Progenitor cell of endocrine pancreas (in vitro differentiated cells): ENCODE data around the gene NUP93. TPM values are rescaled to one million over a fixed set of nuclear protein-coding genes. Genes with fewer than 3 reads are reported as not detected.

ENCODE experiments used
- DNase-seq: peaks from one replicate; pipeline ENCODE4 v3.0.0; 2021; ENCODE audit warnings: low spot score; ENCODE audit not compliant: unreplicated experiment
- H3K27ac Mint-ChIP-seq: 2 replicates; pipeline ENCODE4 v1.8.0; 2021; ENCODE audit warnings: mild to moderate bottlenecking, moderate library complexity, mixed read lengths
- H3K27me3 Mint-ChIP-seq: 2 replicates; pipeline ENCODE4 v1.8.0; 2021; ENCODE audit warnings: mixed read lengths
- H3K36me3 Mint-ChIP-seq: 2 replicates; pipeline ENCODE4 v1.8.0; 2022; ENCODE audit warnings: mixed read lengths; ENCODE audit not compliant: insufficient read depth
- H3K4me1 Mint-ChIP-seq: 2 replicates; pipeline ENCODE4 v1.8.0; 2021; ENCODE audit warnings: low read depth, mixed read lengths
- H3K4me3 Mint-ChIP-seq: 2 replicates; pipeline ENCODE4 v1.8.0; 2021; ENCODE audit warnings: low read depth, mild to moderate bottlenecking, moderate library complexity, mixed read lengths
- H3K9me3 Mint-ChIP-seq: 2 replicates; pipeline ENCODE4 v1.8.0; 2021; ENCODE audit warnings: low read depth, mixed read lengths
- CTCF ChIP-seq: fragments of 200-600 bp; sonication (generic); IDR thresholded peaks from one replicate; pipeline ENCODE4 v1.5.0; 2021; ENCODE audit warnings: antibody characterized with exemption, mild to moderate bottlenecking; ENCODE audit not compliant: unreplicated experiment
- total RNA-seq: library from RNA; stranded (reverse); gene quantifications from 2 replicates; pipeline ENCODE4 v1.2.1, GENCODE V29; 2021

NUP93 gene
- total RNA-seq, 1 donor from 2014 or later = 74.4 TPM

- no peaks in the 10 kb centered on the region for H3K27me3 Mint-ChIP-seq
- no peak for DNase-seq
- H3K4me1 Mint-ChIP-seq = peaks cover 27% of the 10 kb centered on the region
- H3K36me3 Mint-ChIP-seq = peaks cover 8% of the 10 kb centered on the region
- no peaks in the 10 kb centered on the region for H3K9me3 Mint-ChIP-seq
- no peak overlapping the region for H3K27ac Mint-ChIP-seq
- no peak overlapping the region for H3K4me3 Mint-ChIP-seq
- no peak for TF ChIP-seq CTCF
These were observed 15.2 kb downstream of the NUP93 start for GRCh38 chr16:56744996-56745640.

DNA sequence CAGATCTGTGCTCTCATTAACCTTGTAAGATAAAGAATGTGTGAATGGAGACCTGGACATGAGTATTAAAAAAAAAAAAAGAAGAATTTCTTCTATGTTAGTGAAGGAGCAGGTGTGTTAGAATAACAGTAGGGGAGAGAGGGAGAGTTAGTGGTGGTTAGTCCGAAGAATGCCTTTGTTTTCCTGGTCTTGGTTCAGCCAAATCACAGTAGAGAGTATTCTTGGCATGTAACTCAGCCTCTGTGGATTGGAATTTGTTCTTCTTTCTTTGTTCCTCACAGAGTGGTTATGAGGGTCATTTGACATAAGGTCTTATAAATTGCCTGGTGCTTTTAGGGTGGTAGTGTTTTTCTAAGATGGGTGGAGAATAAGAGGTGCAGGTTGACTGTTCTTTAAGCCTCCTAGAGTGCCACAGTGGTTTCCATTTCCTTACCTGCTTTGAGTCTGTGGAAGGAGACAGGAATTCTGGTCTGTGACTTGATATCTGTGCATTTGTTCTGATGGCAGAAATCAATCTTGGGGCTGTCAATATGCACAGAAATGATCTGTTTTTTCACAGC, 17.6 kb downstream of the NUP93 start:
- no peak for TF ChIP-seq CTCF
- Mint-ChIP-seq H3K36me3 (peaks cover 8% of the 10 kb centered on the region), H3K27me3 (no peaks in the 10 kb centered on the region), H3K4me3 (no peak overlapping the region), H3K27ac (peak overlapping the region; percentile 89), H3K4me1 (peaks cover 22% of the 10 kb centered on the region), H3K9me3 (no peaks in the 10 kb centered on the region)
- DNase-seq = no peak

DNA sequence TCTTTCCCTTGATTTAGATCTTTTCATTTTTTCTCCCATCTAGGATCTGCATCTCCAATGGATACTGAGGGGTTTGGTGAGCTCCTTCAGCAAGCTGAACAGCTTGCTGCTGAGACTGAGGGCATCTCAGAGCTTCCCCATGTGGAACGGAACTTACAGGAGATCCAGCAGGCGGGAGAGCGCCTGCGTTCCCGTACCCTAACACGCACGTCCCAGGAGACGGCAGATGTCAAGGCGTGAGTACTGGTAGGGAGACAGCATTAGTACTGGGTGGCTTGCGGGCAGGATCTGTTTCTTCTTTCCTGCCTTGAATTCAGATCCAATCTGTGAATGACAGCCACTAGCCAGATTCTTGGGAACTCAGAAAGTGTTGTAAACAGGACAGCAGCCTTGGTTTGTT, 18.3 kb downstream of the NUP93 start:
- H3K4me1 Mint-ChIP-seq = peaks cover 22% of the 10 kb centered on the region
- H3K9me3 Mint-ChIP-seq = no peaks in the 10 kb centered on the region
- DNase-seq = no peak
- no peaks in the 10 kb centered on the region for H3K27me3 Mint-ChIP-seq
- TF ChIP-seq CTCF = no peak
- H3K27ac Mint-ChIP-seq = peak overlapping the region; percentile 89
- H3K4me3 Mint-ChIP-seq = no peak overlapping the region
- peaks cover 11% of the 10 kb centered on the region for H3K36me3 Mint-ChIP-seq

DNA sequence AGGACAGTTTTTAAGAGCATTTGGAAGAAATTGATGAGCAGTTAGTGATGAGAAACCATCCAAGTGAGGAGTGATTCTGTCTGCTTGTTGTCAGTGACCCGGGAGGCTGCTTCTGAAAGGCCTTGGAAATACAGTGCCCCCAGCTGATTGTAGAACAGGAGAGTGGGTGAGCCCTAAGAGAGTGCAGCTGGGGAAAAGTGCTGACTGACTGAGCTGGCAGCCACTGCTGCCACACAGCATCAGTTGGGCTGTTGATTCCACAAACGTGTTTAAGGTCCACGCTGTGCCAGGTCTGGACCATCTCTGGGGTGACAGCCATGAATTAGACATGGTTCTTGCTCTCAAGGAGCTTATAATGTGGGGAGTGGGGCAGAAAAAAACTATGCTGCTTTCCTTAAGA, 18.9 kb downstream of the NUP93 start:
- H3K27ac Mint-ChIP-seq = peak overlapping the region; percentile 63
- peaks cover 17% of the 10 kb centered on the region for H3K36me3 Mint-ChIP-seq
- H3K4me3 Mint-ChIP-seq = no peak overlapping the region
- H3K4me1 Mint-ChIP-seq = peaks cover 22% of the 10 kb centered on the region
- no peaks in the 10 kb centered on the region for H3K27me3 Mint-ChIP-seq
- no peak for TF ChIP-seq CTCF
- no peak for DNase-seq
- H3K9me3 Mint-ChIP-seq = peaks cover 5% of the 10 kb centered on the region

DNA sequence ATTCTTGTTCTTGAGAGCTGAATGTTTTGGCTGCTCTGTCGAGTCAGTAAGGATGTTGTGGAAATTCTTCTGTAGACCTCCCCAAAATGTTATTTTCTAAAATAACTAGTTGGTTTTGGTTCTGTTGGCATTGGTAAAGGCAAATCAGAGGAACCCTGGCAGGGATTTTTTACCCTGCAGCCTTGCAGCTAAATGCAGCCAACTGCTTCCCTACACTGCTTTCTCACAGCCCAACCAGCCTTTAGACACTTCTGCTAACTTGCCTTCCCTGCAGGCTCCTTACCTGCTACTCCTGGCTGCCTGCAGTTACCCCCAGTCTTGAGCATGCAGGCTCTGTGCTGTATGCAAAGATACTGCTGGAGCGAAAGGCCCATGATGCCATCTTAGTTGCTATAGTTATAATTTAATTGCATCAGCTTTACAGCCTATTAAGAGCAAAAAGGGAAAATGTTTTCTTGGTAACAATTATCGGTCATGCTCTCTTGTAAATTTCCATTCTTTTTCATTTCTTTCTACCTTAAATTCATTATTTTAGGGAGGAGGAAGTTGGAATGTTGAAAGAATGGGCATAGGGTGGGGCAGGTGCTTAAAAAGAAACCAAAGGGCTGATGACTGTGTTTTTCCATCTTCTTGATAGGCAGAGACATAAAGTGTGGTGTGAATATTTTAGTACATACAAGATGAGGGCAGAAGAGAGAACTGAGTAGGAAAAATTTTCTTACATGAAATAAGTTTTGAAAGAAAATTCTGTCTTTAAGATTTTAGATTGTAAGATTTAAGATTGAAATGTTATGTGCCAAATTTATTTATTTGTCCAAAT, 20.0 kb downstream of the NUP93 start:
- Mint-ChIP-seq H3K27me3 (no peaks in the 10 kb centered on the region), H3K4me3 (no peak overlapping the region), H3K4me1 (peaks cover 21% of the 10 kb centered on the region), H3K36me3 (peaks cover 22% of the 10 kb centered on the region), H3K27ac (no peak overlapping the region), H3K9me3 (peaks cover 9% of the 10 kb centered on the region)
- TF ChIP-seq CTCF = no peak
- no peak for DNase-seq
